DMS53 (cell line): ENCODE data around the gene SKAP2.
"Not testable (repeated sequence)": the region's sequence is repeated elsewhere in the genome, so short reads cannot be mapped to it uniquely, and the experiment has no call there.

Source experiments
- DNase-seq: peaks from one replicate; lab custom pipeline; 2025; lab: John Stamatoyannopoulos, UW

SKAP2 gene

DNA sequence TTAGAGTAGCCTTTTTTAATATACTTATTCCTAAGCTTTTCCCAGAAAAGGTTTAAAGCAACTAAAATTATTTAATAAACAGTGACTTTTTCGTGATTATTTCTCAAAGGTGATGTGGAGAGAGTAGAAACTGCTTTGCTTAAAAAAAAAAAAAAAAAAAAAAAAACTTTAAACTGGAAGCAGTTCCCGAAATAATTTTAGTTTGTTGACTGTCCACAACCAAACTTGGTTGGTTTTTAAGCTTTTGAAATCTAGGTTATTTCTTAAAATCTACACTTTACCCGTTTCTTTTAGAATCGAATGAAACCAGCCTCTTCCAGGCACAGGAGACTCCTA lies 7.3 kb downstream of the SKAP2 start:
- no peak for DNase-seq

DNA sequence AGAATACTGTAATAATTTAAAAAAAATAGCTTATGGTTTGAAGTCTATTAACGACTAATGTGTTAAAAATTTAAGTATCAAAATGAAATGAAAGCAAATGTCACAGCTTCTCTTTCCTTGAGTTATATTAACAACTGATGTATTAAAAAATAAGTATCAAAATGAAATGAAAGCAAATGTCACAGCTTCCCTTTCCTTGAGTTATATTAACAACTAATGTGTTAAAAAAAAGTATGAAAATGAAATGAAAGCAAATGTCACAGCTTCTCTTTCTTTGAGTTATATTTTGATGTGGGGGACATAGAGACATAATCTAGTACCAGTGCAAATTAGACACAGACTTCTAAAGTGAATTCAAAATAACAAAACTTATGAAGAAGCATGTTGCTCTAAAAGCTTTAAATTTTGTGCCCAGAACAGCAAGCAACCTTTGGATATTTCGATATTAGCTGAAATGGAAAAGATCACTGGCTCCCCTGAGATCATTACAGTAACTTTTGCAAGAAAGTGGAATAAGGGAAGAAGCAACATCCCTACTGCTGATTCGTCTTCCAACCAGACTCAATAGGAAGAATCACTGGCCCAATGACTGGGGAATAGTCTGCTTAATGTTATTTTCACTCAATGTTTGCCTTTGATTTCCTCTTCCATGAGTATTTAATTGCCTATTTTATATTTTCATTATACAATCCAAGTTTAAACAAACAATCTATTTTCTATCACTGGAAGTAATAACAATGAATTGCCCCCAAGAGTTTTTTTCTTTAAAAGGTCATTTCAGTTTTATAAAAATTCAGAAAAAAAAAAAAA lies 8.0 kb downstream of the SKAP2 start:
- no peak for DNase-seq

- no peak for DNase-seq
Measured at GRCh38 chr7:26854876-26855855, 9.2 kb downstream of the SKAP2 start.

DNA sequence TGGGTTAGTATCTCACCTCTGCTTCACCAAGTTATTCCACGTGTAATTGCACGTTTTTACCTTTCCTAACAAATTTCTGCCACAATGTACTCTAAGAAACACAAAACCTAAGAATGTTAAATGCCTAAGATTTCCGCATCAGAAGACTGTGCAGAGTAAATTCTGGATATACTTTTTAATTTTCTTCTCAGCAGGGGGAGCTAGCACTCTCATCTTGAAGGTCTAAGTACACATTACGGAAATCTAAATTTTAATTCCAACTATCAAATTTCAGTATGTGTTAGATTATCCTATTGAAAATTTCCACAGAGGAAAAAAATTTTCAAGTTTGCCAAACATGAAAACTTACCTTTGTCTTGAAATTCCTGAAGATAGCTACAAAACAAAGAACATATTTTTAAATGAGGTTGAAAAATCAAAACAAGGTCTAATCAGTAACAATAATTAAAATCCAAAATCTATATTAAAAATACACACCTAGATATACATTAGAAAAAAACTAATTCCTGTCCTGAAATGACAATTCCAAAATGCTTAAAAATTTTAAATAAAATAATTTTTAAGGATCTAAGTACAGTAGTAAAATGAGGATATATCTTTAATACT lies 10.5 kb downstream of the SKAP2 start:
- DNase-seq = peak; percentile 69

- DNase-seq = peak; percentile 15
Measured at GRCh38 chr7:26850193-26850651, 14.2 kb downstream of the SKAP2 start.

- DNase-seq = peak; percentile 42
Measured at GRCh38 chr7:26843705-26844104, 20.7 kb downstream of the SKAP2 start.

- DNase-seq = no peak
Measured at GRCh38 chr7:26842897-26843296, 21.5 kb downstream of the SKAP2 start.

DNA sequence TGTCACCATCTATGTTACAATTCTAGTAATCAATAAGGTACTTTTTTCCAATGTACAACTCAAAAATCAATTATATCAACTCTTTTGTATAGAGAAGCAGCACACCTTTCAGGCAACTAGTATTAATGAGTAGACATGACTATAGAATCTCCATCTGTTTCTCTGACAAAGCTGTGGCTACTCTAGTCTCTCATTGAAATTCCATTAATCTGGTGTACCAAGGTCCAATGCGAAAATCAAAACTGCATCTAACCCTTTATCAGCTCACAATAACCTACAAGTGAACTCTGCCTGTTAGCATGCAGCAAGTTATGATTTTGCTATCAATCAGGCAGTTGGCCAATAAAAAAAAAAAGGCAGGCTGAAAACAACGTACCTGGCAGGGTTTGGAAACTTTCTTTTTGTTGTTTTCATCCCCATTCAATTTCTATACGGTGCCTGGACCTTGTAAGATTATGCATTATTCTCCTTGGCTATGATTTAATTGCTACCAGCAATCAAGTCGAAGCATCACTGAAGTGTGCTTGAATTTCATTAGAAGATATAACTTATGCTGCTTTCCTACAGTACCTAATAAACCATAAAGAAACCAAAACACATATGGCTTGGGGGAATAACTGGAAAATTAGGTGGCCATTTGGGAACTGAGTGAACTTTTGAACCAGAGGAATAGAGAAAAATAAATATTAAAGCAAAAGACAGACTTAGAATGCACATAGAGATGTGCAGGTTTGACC lies 23.2 kb downstream of the SKAP2 start:
- DNase-seq = no peak

DNA sequence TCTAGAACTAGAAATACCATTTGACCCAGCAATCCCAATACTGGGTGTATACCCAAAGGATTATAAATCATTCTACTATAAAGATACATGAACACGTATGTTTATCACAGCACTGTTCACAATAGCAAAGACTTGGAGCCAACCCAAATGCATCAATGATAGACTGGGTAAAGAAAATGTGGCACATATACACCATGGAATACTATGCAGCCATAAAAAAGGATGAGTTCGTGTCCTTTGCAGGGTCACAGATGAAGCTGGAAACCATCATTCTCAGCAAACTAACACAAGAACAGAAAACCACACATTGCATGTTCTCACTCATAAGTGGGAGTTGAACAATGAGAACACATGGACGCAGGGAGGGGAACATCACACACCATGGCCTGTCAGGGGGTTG lies 27.6 kb downstream of the SKAP2 start:
- DNase-seq = not testable (repeated sequence)

- DNase-seq = no peak
Measured at GRCh38 chr7:26815426-26815825, 49.0 kb downstream of the SKAP2 start.

DNA sequence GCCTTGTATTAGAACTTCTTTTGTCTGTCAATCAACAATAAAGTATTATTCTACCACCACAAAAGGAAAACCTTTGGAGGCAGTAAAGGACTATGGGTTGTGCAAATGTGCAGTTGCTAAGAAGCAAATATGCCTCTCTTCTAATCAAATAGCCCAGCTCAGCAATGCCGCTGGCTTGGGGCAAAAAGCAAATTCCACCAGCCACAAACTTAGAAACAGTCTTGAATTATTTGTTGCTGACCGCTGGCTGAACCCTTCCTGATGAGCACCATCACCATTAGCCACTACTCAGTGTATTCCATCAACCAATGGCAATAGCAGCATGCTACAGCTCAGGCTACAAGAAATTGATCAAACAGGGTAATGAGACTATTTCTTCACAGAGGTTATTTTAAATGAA lies 51.0 kb downstream of the SKAP2 start:
- no peak for DNase-seq

- DNase-seq = no peak
Measured at GRCh38 chr7:26794541-26794940, 69.8 kb downstream of the SKAP2 start.

DNA sequence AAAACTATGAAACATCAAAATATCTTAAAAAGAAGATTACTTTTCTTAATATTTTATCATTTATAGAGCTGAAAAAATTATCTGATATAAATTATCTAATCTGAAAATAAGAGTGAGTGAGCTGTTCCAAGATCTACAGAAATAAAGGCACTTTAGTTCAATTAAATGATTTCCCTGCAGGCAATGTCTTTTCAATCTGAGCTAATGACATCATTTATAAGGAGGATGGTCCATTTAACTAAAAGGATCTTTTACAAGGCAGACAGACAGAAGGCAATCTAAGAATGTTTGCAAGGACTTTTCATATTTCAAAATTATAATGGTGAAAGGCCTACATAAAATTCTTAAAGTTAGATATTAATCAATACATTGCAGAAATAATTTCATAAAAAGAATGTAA lies 71.8 kb downstream of the SKAP2 start:
- no peak for DNase-seq

- no peak for DNase-seq
Measured at GRCh38 chr7:26792006-26792405, 72.4 kb downstream of the SKAP2 start.

GRCh38 chr7:26789481-26790184 lies 74.8 kb downstream of the SKAP2 start:
- no peak for DNase-seq

DNA sequence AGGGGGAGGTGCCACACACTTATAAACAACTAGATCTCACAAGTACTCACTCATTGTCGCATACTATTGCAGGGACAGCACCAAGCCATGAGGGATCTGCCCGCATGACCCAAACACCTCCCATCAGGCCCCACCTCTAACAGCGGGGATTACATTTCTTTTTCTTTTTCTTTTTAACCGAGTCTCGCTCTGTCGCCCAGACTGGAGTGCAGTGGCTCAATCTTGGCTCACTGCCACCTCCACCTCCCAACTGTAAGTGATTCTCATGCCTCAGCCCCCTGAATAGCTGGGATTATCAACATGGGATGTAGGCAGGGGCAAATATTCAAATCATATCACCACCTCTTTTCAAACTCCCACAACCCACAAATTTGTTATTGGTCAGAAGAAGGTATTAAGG lies 76.7 kb downstream of the SKAP2 start:
- DNase-seq = no peak

GRCh38 chr7:26784118-26784517 lies 80.3 kb downstream of the SKAP2 start:
- no peak for DNase-seq

- DNase-seq = no peak
Measured at GRCh38 chr7:26782501-26782900, 81.9 kb downstream of the SKAP2 start.

GRCh38 chr7:26779978-26780595 lies 84.3 kb downstream of the SKAP2 start:
- DNase-seq = no peak

DNA sequence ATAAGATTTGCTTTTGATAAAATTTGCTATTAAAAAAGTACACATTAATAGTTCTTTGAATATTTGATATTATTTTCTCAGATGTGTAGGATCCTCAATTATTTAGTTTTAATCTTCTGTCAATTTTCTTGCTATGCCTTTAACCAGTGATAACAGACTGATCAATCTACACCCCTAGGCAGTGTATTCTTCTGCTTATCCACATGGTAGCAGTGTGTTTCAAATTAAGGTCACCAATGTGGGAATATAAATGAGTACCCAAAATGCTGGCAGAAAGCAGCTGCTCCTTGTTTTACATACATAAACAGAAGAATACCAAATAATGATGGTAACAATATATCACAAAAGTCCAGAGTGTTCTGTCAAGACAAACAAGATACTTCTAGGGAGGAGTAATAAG lies 87.0 kb downstream of the SKAP2 start:
- no peak for DNase-seq

- DNase-seq = no peak
Measured at GRCh38 chr7:26760501-26760900, 103.9 kb downstream of the SKAP2 start.
